ENCODE data around the gene IRAK1BP1.
"Not testable (repeated sequence)": the region's sequence is repeated elsewhere in the genome, so short reads cannot be mapped to it uniquely, and the experiment has no call there.

Gene IRAK1BP1

GRCh38 chr6:78911218-78911940 is 44.0 kb downstream of the IRAK1BP1 start:
- H3K4me3 ChIP-seq (ENCODE audit: low read depth, low read length) = peak overlapping the region; percentile 64
- H3K27me3 ChIP-seq (replicated peaks) = no peaks in the 10 kb centered on the region
- TF ChIP-seq CTCF (IDR thresholded peaks at IDR 0.05; ENCODE audit: low read depth, low read length, missing control alignments) = no peak
- no peak overlapping the region for H3K27ac ChIP-seq
- DNase-seq = no peak
- in situ Hi-C loops (cut with HindIII; ENCODE audit: low pct_ligation_motif_present, low sequenced_read_pairs) = no loop called here
- no peaks in the 10 kb centered on the region for H3K36me3 ChIP-seq (replicated peaks)

GRCh38 chr6:78916411-78916810 is 49.1 kb downstream of the IRAK1BP1 start:
- in situ Hi-C loops (cut with HindIII; ENCODE audit: low pct_ligation_motif_present, low sequenced_read_pairs) = no loop called here
- Histone ChIP-seq H3K4me3 (ENCODE audit: low read depth, low read length) (no peak overlapping the region), H3K27ac (no peak overlapping the region), H3K27me3 (replicated peaks) (no peaks in the 10 kb centered on the region), H3K36me3 (replicated peaks) (no peaks in the 10 kb centered on the region)
- no peak for TF ChIP-seq CTCF (IDR thresholded peaks at IDR 0.05; ENCODE audit: low read depth, low read length, missing control alignments)
- no peak for DNase-seq

GRCh38 chr6:78917788-78918187 is 50.4 kb downstream of the IRAK1BP1 start:
- Histone ChIP-seq H3K36me3 (replicated peaks) (no peaks in the 10 kb centered on the region), H3K27ac (no peak overlapping the region), H3K27me3 (replicated peaks) (no peaks in the 10 kb centered on the region), H3K4me3 (ENCODE audit: low read depth, low read length) (no peak overlapping the region)
- no peak for TF ChIP-seq CTCF (IDR thresholded peaks at IDR 0.05; ENCODE audit: low read depth, low read length, missing control alignments)
- DNase-seq = no peak
- in situ Hi-C loops (cut with HindIII; ENCODE audit: low pct_ligation_motif_present, low sequenced_read_pairs) = no loop called here

- H3K27me3 ChIP-seq (replicated peaks); H3K36me3 ChIP-seq (replicated peaks); in situ Hi-C loops (cut with HindIII; ENCODE audit: low pct_ligation_motif_present, low sequenced_read_pairs); H3K27ac ChIP-seq; DNase-seq; H3K4me3 ChIP-seq (ENCODE audit: low read depth, low read length): not testable (repeated sequence)
Observed at GRCh38 chr6:78921168-78921567, 53.8 kb downstream of the IRAK1BP1 start.

GRCh38 chr6:78925317-78925716 is 58.0 kb downstream of the IRAK1BP1 start:
- Histone ChIP-seq H3K36me3 (replicated peaks) (no peaks in the 10 kb centered on the region), H3K27me3 (replicated peaks) (no peaks in the 10 kb centered on the region), H3K27ac (no peak overlapping the region), H3K4me3 (ENCODE audit: low read depth, low read length) (no peak overlapping the region)
- in situ Hi-C loops (cut with HindIII; ENCODE audit: low pct_ligation_motif_present, low sequenced_read_pairs) = no loop called here
- TF ChIP-seq CTCF (IDR thresholded peaks at IDR 0.05; ENCODE audit: low read depth, low read length, missing control alignments) = no peak
- no peak for DNase-seq

- no peak for DNase-seq
- no peak for TF ChIP-seq CTCF (IDR thresholded peaks at IDR 0.05; ENCODE audit: low read depth, low read length, missing control alignments)
Observed at GRCh38 chr6:78935553-78935952, 68.2 kb downstream of the IRAK1BP1 start.

More at GRCh38 chr6:78935553-78935952, 68.2 kb downstream of the IRAK1BP1 start:
- Histone ChIP-seq H3K4me3 (ENCODE audit: low read depth, low read length) (no peak overlapping the region), H3K36me3 (replicated peaks) (peaks cover under 1% of the 10 kb centered on the region), H3K27ac (no peak overlapping the region), H3K27me3 (replicated peaks) (no peaks in the 10 kb centered on the region)
- in situ Hi-C loops (cut with HindIII; ENCODE audit: low pct_ligation_motif_present, low sequenced_read_pairs) = no loop called here
